ENCODE measurements around the gene SHISA5.

GRCh38 chr3:48459773-48460516, 44.0 kb downstream of the SHISA5 start:
- TF ChIP-seq, protein P1, sequence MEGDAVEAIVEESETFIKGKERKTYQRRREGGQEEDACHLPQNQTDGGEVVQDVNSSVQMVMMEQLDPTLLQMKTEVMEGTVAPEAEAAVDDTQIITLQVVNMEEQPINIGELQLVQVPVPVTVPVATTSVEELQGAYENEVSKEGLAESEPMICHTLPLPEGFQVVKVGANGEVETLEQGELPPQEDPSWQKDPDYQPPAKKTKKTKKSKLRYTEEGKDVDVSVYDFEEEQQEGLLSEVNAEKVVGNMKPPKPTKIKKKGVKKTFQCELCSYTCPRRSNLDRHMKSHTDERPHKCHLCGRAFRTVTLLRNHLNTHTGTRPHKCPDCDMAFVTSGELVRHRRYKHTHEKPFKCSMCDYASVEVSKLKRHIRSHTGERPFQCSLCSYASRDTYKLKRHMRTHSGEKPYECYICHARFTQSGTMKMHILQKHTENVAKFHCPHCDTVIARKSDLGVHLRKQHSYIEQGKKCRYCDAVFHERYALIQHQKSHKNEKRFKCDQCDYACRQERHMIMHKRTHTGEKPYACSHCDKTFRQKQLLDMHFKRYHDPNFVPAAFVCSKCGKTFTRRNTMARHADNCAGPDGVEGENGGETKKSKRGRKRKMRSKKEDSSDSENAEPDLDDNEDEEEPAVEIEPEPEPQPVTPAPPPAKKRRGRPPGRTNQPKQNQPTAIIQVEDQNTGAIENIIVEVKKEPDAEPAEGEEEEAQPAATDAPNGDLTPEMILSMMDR (IDR thresholded peaks at IDR 0.05) = no peak
- TF ChIP-seq POLR2AphosphoS5 (IDR thresholded peaks at IDR 0.05) (no peak), EP300 (IDR thresholded peaks at IDR 0.05) (no peak)
